ENCODE measurements around the gene TNNC2. TPM values are rescaled to one million over a fixed set of nuclear protein-coding genes. Genes with fewer than 3 reads are reported as not detected.

The TNNC2 gene
- total and polyA plus RNA-seq, 2 of the 8 experiments (the other 6 are each of a cell fraction or from before 2014, with no cell fraction given): 5.7 to 7.6 TPM

GRCh38 chr20:45818239-45818638, 8.9 kb downstream of the TNNC2 start (continued):
- no peak for TF ChIP-seq TBP (IDR thresholded peaks at IDR 0.05; ENCODE audit: low read depth, low read length)
- TF ChIP-seq TCF12 (IDR thresholded peaks at IDR 0.05; ENCODE audit: low read depth, low read length): no peak

Measured in H1 (cell line).